Measurements from ENCODE around the gene TWF2.

GRCh38 chr3:52230889-52231499 lies 8.0 kb downstream of the TWF2 start:
- TF ChIP-seq GATA3 (IDR thresholded peaks at IDR 0.05; ENCODE audit: low read depth, low read length): no peak
- no peak for TF ChIP-seq GATA2 (IDR thresholded peaks at IDR 0.05; ENCODE audit: low read depth, low read length)
